Measurements from ENCODE around the gene PDE4B.
A peak's percentile ranks its signal among the peaks of the same experiment; 100 is the strongest.

DNA sequence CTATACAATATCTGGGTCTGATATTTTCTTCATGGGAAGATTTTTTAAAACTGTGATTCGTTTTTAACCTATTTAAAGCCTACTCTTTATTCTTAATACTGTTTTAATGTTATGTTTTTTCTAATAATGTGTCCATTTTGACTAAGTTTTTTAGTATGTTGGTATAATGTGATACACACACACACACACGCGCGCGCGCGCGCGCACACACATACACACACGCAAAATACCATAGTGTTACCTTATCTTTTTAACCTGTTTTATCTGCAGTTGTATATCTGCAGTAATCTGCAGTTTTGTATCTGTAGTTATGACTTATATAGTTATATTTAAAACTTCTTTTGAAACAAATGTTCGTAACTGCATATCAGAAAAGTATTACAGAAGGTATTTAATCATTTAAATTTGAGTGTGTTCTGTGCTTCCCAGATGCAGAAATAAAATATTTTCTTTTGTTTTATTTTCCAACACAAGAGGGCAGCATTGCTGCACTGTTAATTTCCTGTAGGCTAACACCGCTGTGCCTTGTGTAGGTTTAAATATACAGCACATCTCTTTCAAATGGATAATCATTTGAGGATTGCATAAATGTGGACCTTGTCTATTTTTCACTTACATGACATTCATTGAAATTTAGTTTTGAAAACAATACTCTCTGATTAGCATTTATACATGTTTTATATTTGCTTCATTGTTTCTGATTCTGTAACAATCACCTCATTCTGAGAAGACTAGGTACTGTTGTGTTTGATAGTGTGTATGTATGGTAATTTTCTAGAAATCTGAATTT is 166.1 kb downstream of the PDE4B start:
- TF ChIP-seq, protein P1, sequence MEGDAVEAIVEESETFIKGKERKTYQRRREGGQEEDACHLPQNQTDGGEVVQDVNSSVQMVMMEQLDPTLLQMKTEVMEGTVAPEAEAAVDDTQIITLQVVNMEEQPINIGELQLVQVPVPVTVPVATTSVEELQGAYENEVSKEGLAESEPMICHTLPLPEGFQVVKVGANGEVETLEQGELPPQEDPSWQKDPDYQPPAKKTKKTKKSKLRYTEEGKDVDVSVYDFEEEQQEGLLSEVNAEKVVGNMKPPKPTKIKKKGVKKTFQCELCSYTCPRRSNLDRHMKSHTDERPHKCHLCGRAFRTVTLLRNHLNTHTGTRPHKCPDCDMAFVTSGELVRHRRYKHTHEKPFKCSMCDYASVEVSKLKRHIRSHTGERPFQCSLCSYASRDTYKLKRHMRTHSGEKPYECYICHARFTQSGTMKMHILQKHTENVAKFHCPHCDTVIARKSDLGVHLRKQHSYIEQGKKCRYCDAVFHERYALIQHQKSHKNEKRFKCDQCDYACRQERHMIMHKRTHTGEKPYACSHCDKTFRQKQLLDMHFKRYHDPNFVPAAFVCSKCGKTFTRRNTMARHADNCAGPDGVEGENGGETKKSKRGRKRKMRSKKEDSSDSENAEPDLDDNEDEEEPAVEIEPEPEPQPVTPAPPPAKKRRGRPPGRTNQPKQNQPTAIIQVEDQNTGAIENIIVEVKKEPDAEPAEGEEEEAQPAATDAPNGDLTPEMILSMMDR (IDR thresholded peaks at IDR 0.05) = peak; percentile 72 to 91 (median 84)
- no peak for TF ChIP-seq POLR2A (IDR thresholded peaks at IDR 0.05)
- no peak for TF ChIP-seq POLR2AphosphoS5 (IDR thresholded peaks at IDR 0.05)
